Skeletal muscle satellite cell (primary cell): ENCODE results near the gene WDR76.
"Not testable (repeated sequence)": the region's sequence is repeated elsewhere in the genome, so short reads cannot be mapped to it uniquely, and the experiment has no call there.

Experiments used
- H3K27me3 ChIP-seq: 2 replicates; pipeline ENCODE4 v1.7.0; 2013; ENCODE audit warnings: low read length; ENCODE audit not compliant: control insufficient read depth, insufficient read depth
- H3K36me3 ChIP-seq: 2 replicates; pipeline ENCODE4 v1.7.0; 2013; ENCODE audit warnings: mild to moderate bottlenecking, control low read depth, low read length; ENCODE audit not compliant: insufficient read depth
- H3K4me1 ChIP-seq: 2 replicates; pipeline ENCODE4 v1.7.0; 2013; ENCODE audit warnings: low read length; ENCODE audit not compliant: control insufficient read depth, insufficient read depth
- H3K4me2 ChIP-seq: 2 replicates; pipeline ENCODE4 v1.7.0; 2013; ENCODE audit warnings: mild to moderate bottlenecking, low read length
- H3K4me3 ChIP-seq: 2 replicates; pipeline ENCODE4 v1.7.0; 2013; ENCODE audit warnings: low read length
- H3K9ac ChIP-seq: 2 replicates; pipeline ENCODE4 v1.7.0; 2013; ENCODE audit warnings: mild to moderate bottlenecking, low read depth, low read length, moderate library complexity
- H3K9me3 ChIP-seq: replicated peaks from 2 replicates; pipeline ENCODE4 v1.7.0; 2013; ENCODE audit warnings: mild to moderate bottlenecking, control low read depth, low read length

The WDR76 gene

DNA sequence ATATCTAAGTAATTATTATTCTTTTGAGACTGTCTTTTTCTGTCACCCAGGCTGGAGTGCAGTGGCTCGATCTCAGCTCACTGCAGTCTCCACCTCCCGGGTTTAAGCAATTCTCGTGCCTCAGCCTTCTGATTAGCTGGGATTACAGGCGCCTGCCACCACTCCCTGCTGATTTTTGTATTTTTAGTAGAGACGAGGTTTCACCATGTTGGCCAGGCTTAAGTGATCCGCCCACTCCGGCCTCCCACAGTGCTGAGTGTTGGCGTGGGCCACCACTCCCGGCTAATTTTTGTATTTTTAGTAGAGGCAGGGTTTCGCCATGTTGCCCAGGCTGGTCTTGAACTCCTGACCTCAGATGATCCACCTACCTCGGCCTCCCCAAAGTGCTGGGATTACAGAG lies 1.5 kb upstream of the WDR76 start:
- not testable (repeated sequence) for H3K9me3 ChIP-seq, H3K27me3 ChIP-seq, H3K4me2 ChIP-seq, H3K4me3 ChIP-seq, H3K36me3 ChIP-seq, H3K9ac ChIP-seq
- H3K4me1 ChIP-seq = peaks cover 35% of the 10 kb centered on the region

DNA sequence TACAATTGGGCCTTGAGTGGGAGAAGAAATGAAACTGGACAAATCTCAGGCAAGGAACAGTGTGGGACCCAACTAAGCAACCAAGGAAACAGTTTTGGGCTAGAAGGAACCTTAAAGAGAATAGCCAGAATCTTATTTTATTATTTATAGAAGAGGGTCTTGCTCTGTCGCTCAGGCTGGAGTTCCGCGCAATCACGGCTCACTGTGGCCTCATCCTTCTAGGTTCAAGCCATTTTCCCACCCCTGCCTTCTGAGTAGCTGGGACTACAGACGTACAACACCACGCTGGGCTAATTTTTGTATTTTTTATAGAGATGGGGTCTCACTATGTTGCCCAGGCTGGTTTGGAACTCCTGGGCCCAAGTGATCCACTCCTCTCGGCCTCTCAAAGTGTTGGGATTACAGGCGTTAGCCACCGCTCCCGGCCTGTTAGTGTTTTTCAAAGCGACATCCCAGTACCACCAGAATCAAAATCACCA lies 734 bp upstream of the WDR76 start:
- Histone ChIP-seq H3K27me3 (no peaks in the 10 kb centered on the region), H3K9ac (peak overlapping the region; percentile 90), H3K9me3 (no peaks in the 10 kb centered on the region), H3K4me2 (peak overlapping the region; percentile 98), H3K4me3 (peak overlapping the region; percentile 88), H3K36me3 (no peaks in the 10 kb centered on the region), H3K4me1 (peaks cover 35% of the 10 kb centered on the region)

DNA sequence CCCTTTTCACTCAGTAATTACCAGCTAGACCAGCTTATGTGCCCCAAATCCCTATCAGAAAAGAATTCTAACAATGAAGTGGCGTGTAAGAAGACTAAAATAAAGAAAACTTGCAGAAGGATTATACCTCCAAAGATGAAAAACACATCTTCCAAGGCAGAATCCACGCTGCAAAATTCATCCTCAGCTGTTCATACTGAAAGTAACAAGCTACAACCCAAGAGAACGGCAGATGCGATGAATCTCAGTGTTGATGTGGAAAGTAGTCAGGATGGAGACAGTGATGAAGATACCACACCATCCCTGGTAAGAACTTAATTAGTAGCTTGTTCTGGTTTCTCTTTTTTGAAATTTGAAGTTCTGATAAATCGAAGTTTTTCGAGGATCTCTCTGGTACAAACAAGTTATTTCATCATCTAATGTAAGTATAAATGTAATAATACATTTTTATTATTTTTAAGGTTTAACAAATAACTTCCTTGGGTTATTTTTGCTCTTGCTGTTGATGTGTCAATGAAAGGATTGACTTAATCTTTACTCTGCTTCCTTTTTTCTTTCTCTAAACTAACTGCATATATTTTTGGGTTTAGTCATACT lies 1.4 kb downstream of the WDR76 start:
- Histone ChIP-seq H3K4me2 (peak overlapping the region; percentile 98), H3K36me3 (no peaks in the 10 kb centered on the region), H3K9me3 (no peaks in the 10 kb centered on the region), H3K27me3 (no peaks in the 10 kb centered on the region), H3K4me3 (peak overlapping the region; percentile 88), H3K4me1 (peaks cover 30% of the 10 kb centered on the region), H3K9ac (peak overlapping the region; percentile 90)

DNA sequence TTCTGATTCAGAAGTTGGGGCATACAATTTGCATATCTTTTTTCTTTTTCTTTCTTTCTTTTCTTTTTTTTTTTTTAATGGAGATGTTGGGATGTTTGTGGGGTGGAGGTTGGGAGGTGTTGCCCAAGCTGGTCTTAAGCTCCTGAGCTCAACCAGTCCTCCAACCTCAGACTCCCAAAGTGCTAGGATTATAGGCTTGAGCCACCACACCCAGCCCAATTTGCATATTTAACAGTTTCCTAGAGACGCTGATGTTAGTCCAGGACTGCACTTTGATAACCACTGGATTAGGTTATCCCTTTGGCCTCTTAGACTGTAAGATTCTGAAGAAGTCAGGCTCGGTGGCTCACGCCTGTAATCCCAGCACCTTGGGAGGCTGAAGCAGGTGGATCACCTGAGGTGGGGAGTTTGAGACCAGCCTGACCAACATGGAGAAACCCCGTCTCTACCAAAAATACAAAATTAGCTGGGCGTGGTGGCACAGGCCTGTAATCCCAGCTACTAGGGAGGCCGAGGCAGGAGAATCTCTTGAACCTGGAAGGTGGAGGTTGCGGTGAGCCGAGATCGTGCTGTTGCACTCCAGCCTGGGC lies 3.2 kb downstream of the WDR76 start:
- not testable (repeated sequence) for H3K9ac ChIP-seq, H3K36me3 ChIP-seq, H3K4me2 ChIP-seq, H3K4me3 ChIP-seq, H3K27me3 ChIP-seq, H3K9me3 ChIP-seq
- H3K4me1 ChIP-seq = peaks cover 25% of the 10 kb centered on the region

DNA sequence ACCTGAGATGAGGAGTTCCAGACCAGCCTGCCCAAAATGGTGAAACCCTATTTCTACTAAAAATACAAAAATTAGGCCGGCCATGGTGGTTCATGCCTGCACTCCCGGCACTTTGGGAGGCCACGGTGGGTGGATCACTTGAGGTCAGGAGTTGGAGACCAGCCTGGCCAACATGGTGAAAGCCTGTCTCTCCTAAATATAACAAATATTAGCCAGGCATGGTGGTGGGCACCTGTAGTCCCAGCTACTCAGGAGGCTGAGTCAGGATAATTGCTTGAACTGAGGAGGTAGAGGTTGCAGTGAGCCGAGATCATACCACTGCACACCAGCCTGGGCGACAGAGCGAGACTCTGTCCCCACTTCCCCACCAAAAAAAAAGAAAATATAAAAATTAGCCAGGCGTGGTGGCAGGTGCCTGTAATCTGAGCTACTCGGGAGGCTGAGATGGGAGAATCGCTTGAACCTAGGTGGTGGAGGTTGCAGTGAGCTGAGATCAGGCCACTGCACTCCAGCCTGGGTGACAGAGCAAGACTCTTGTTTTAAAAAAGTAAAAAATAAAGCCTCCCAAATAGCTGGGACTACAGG lies 4.0 kb downstream of the WDR76 start:
- not testable (repeated sequence) for H3K36me3 ChIP-seq, H3K4me2 ChIP-seq, H3K4me3 ChIP-seq, H3K27me3 ChIP-seq, H3K9me3 ChIP-seq, H3K9ac ChIP-seq
- peaks cover 25% of the 10 kb centered on the region for H3K4me1 ChIP-seq

DNA sequence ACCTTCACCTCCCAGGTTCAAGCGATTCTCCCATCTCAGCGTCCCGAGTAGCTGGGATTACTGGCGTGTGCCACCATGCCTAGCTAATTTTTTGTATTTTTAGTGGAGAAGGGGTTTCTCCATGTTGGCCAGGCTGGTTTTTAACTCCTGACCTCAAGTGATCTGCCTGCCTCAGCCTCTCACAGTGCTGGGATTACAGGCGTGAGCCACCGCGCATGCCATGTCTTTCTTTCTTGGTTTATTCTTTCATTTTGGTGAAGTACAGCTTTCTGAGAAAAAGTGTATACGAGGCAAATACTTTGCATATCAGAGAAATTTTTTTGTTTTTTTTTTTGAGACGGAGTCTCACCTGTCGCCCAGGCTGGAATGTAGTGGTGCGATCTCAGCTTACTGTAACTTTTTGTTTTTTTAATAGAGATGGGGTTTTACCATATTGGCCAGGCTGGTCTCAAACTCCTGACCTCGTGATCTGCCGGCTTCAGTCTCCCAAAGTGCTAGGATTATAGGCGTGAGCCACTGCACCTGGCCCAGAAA lies 4.8 kb downstream of the WDR76 start:
- not testable (repeated sequence) for H3K9me3 ChIP-seq, H3K4me2 ChIP-seq, H3K36me3 ChIP-seq, H3K9ac ChIP-seq, H3K4me3 ChIP-seq, H3K27me3 ChIP-seq
- peaks cover 20% of the 10 kb centered on the region for H3K4me1 ChIP-seq

DNA sequence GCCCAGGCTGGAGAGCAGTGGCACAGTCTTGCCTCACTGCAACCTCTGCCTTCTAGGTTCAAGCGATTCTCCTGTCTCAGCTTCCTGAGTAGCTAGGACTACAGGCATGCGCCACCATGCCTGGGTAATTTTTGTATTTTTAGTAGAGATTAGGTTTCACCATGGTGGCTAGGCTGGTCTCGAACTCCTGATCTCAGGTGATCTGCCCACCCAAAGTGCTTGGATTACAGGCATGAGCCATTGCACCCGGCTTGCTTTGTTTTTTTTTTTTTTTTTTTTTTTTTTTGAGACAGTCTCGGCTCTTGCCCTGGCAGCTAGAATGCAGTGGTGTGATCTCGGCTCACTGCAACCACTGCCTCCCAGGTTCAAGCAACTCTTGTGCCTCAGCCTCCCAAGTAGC lies 5.7 kb downstream of the WDR76 start:
- Histone ChIP-seq H3K4me1 (peaks cover 13% of the 10 kb centered on the region), H3K36me3 (peaks cover 10% of the 10 kb centered on the region)
- not testable (repeated sequence) for H3K4me3 ChIP-seq, H3K9ac ChIP-seq, H3K4me2 ChIP-seq, H3K9me3 ChIP-seq, H3K27me3 ChIP-seq

DNA sequence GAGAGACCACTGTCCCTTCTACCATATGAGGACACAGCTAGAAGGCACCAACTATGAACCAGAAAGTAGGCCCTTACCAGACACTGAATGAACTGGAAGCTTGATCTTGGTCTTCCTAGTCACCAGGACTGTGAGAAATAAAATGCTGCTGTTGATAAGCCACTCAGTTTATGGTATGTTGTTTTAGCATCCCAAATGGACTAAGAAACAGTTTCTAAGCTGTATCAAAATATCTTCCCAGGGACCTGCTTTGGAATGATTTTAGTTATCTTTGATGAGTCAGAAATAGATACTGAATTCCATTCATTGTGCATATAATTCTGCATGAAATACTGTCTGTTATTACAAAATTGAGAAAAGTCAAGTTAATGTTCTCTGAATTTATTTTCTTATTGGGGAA lies 18.6 kb downstream of the WDR76 start:
- no peak overlapping the region for H3K9ac ChIP-seq
- H3K9me3 ChIP-seq = no peaks in the 10 kb centered on the region
- H3K4me2 ChIP-seq = no peak overlapping the region
- no peak overlapping the region for H3K4me3 ChIP-seq
- no peaks in the 10 kb centered on the region for H3K36me3 ChIP-seq
- no peaks in the 10 kb centered on the region for H3K4me1 ChIP-seq
- no peaks in the 10 kb centered on the region for H3K27me3 ChIP-seq

DNA sequence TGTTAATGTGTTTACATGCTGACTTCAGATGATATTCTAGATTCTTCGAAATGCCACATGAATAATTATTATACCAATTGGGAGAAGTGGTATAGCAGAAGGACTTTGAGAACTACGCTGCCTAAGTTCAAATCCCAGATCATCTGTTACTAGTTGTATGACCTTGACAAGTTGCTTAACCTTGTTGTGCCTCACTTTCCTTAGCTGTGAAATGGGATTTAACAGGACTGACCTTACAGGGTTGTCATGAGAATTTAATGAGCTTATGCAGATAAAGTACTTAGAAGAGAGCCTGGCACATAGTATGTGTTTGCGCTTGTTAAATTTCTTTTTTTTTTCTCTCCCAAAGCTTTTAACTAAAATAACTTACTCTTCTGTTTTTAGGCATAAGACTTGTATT lies 24.4 kb downstream of the WDR76 start:
- H3K9me3 ChIP-seq = no peaks in the 10 kb centered on the region
- no peak overlapping the region for H3K9ac ChIP-seq
- no peaks in the 10 kb centered on the region for H3K27me3 ChIP-seq
- H3K4me3 ChIP-seq = no peak overlapping the region
- no peak overlapping the region for H3K4me2 ChIP-seq
- H3K36me3 ChIP-seq = peaks cover 4% of the 10 kb centered on the region
- H3K4me1 ChIP-seq = no peaks in the 10 kb centered on the region

DNA sequence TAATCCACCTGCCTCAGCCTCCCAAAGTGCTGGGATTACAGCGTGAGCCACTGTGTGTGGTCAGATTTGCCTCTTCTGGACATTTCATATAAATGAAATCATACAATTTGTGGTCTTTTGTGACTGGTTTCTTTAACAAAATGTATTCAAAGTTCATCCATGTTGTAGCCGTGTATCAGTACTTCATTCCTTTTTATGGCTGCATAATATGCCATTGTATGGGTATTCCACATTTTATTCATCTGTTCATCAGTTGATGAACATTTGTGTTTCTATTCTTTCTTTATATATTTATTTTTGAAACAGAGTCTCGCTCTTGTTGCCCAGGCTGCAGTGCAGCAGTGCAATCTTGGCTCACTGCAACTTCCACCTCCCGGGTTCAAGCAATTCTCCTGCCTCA lies 25.8 kb downstream of the WDR76 start:
- peaks cover 4% of the 10 kb centered on the region for H3K36me3 ChIP-seq
- no peaks in the 10 kb centered on the region for H3K4me1 ChIP-seq
- H3K9me3 ChIP-seq = no peaks in the 10 kb centered on the region
- H3K4me2 ChIP-seq = no peak overlapping the region
- H3K27me3 ChIP-seq = no peaks in the 10 kb centered on the region
- no peak overlapping the region for H3K4me3 ChIP-seq
- H3K9ac ChIP-seq = no peak overlapping the region

DNA sequence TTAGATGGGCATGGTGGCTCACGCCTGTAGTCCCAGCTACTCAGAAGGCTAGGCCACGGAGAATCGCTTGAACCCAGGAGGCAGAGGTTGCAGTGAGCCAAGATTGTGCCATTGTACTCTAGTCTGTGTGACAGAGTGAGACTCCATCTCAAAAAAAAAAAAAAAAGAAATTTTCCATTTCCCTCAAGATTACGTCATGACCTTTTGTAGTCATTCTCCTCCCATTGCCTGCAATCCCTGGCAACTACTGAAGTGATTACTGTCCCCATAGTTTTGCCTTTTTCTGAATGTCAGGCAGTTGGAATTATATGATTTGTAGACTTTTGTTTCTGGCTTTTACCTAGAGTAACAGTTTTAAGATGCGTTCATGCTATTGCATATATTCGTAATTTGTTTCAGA lies 28.0 kb downstream of the WDR76 start:
- Histone ChIP-seq H3K36me3 (peaks cover 14% of the 10 kb centered on the region), H3K9ac (no peak overlapping the region)

DNA sequence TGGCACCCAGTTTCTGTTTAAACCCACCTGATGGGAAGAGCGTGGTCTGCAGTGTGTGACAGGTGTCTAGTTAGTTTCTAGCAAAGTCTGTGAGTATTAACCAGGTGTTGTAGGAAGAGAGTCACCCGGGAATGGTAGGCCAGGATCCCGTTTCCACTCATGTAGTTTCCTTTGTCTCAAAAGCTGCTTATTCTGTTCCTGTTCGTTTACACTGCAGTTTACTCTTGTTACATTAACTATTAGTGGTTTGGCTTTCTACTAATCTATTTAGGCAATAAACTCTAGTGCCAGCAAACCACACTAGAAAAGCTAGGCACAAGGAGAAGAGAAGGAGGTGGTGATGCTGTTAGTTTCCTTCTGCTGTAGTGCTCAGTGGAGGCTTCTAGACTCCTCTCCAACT lies 32.7 kb downstream of the WDR76 start:
- no peak overlapping the region for H3K4me2 ChIP-seq
- no peaks in the 10 kb centered on the region for H3K4me1 ChIP-seq
- no peaks in the 10 kb centered on the region for H3K9me3 ChIP-seq
- H3K36me3 ChIP-seq = peaks cover 9% of the 10 kb centered on the region
- no peak overlapping the region for H3K4me3 ChIP-seq
- H3K27me3 ChIP-seq = no peaks in the 10 kb centered on the region
- no peak overlapping the region for H3K9ac ChIP-seq

More for the DNA sequence above, 28.0 kb downstream of the WDR76 start:
- Histone ChIP-seq H3K4me3 (no peak overlapping the region), H3K9me3 (no peaks in the 10 kb centered on the region), H3K4me1 (no peaks in the 10 kb centered on the region), H3K4me2 (no peak overlapping the region), H3K27me3 (no peaks in the 10 kb centered on the region)
